Cortex of kidney (tissue), 1 donor: ENCODE data around the gene CD7.

Experiments used
- DNase-seq: peaks from one replicate; lab custom pipeline; 2025; lab: John Stamatoyannopoulos, UW

CD7 gene

GRCh38 chr17:82314727-82315605 is 2.4 kb downstream of the CD7 start:
- no peak for DNase-seq

GRCh38 chr17:82314012-82314726 is 3.2 kb downstream of the CD7 start:
- no peak for DNase-seq

GRCh38 chr17:82313195-82314011 is 4.0 kb downstream of the CD7 start:
- no peak for DNase-seq

- no peak for DNase-seq
Observed at GRCh38 chr17:82311971-82312370, 5.4 kb downstream of the CD7 start.

- DNase-seq: no peak
Observed at GRCh38 chr17:82310877-82311276, 6.5 kb downstream of the CD7 start.

- DNase-seq: no peak
Observed at GRCh38 chr17:82309656-82310570, 7.5 kb downstream of the CD7 start.

GRCh38 chr17:82305727-82306300 is 11.6 kb downstream of the CD7 start:
- no peak for DNase-seq

- no peak for DNase-seq
Observed at GRCh38 chr17:82304826-82305726, 12.3 kb downstream of the CD7 start.

GRCh38 chr17:82303944-82304808 is 13.2 kb downstream of the CD7 start:
- DNase-seq: no peak

GRCh38 chr17:82302991-82303943 is 14.1 kb downstream of the CD7 start:
- no peak for DNase-seq

- no peak for DNase-seq
Observed at GRCh38 chr17:82302568-82302963, 14.8 kb downstream of the CD7 start.

GRCh38 chr17:82301916-82302567 is 15.4 kb downstream of the CD7 start:
- DNase-seq: no peak

- no peak for DNase-seq
Observed at GRCh38 chr17:82301300-82301915, 16.0 kb downstream of the CD7 start.

GRCh38 chr17:82300707-82301270 is 16.6 kb downstream of the CD7 start:
- DNase-seq: no peak

- DNase-seq: no peak
Observed at GRCh38 chr17:82300228-82300627, 17.2 kb downstream of the CD7 start.

GRCh38 chr17:82299452-82299851 is 18.0 kb downstream of the CD7 start:
- no peak for DNase-seq
